Central memory CD4-positive, alpha-beta T cell (primary cell): ENCODE measurements around the gene SARDH.
"Not testable (repeated sequence)": the region's sequence is repeated elsewhere in the genome, so short reads cannot be mapped to it uniquely, and the experiment has no call there.

Source experiments
- DNase-seq: peaks from one replicate; pipeline ENCODE4 v3.0.0; 2022

Gene SARDH

DNA sequence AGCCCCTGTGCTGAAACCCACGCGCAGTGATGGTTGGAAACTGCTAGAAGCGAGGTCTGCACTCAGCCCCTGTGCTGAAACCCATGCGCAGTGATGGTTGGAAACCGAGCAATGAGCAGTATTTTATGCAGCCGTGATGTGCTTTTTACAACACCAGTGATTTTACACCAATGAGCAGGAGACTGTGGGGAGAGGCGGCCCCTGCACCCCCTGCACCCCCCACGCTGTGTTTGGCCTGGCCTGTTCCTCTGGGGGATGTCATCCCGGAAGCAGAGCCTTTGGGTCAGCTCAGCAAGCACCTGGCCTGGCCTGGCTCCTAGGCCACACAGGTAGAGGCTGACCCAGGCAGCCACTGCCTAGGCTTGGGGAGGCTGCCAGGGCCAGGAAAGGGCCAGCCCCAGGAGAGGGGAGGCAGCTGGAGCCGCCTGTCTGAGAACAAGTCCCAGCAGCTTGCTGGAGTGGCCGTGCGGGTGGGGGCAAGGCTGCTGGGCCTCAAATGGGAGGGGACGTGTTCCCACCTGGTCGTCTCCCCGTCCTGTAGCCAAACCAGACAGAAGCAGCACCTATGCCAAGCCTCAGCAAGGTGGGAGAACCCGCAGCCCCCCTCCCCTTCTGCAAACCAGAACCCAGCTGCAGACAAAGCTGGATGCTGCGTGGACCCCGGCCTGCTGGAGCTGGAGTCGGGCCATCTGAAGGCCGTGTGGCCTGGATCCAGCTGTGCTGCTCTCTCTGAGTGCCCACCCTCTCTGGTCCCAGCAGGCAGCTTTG lies 55.1 kb downstream of the SARDH start:
- no peak for DNase-seq

DNA sequence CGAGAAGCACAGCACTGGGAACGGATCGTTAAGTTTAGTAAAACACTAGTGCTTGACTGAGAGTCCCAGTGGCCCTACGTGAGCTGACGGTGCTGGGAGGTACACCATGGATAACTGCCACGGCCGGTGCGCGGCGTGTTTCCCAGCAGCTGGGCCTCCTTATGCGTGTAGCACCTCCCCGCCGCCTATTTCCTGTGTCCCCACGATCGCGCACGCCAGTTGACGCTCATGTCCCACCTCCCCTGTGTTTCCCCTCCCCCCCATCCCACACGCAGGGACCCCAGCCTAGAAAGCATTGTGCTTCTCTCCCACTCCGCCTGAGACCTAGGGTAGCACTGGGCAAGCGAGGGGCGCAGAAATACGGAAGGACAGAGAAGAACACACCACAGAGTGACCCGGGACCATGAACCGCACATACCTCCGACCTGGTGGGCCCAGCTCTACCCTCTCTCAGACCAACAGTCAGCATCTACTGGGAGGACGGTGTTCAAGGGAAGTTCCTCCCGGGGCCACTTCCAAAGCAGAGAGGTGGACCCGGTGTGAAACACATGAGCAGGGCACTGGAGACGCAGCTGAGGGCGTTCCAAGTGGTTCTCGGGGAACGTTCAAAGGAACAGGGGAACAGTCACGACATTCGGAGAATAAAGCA lies 56.4 kb downstream of the SARDH start:
- DNase-seq, result no peak

DNA sequence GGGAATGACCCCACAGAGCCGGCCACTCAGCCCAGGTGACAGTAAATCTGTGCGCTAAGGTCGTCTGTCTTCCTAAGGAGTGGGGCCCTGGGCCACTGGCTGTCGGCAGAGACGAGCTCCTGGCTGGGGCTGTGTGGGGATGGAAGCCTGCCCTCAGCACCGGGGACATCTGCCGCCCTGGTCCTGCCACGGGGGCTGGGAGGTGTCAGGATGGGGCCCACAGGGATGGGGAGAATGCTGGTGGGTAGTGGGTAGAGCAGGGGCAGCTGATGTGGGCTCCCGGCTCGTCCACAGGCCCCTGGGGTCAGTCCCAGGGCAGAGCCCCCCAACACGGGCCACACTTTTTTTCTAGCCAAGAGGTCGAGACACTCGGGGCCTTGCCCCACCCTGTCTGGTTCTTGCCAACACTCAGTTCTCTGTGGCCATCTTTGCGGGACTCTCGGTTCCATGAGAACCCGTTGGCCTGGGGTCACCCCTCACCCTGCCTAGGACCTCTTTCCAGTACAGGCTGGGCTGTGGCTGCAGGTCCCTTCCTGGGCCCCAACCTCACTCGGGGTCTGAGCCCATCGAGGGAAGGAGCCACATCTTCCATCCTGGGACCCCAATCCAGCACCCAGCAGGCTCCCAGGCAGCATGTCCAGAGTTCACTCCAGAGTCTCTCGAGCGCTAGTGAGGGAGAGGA lies 57.0 kb downstream of the SARDH start:
- DNase-seq, result no peak

DNA sequence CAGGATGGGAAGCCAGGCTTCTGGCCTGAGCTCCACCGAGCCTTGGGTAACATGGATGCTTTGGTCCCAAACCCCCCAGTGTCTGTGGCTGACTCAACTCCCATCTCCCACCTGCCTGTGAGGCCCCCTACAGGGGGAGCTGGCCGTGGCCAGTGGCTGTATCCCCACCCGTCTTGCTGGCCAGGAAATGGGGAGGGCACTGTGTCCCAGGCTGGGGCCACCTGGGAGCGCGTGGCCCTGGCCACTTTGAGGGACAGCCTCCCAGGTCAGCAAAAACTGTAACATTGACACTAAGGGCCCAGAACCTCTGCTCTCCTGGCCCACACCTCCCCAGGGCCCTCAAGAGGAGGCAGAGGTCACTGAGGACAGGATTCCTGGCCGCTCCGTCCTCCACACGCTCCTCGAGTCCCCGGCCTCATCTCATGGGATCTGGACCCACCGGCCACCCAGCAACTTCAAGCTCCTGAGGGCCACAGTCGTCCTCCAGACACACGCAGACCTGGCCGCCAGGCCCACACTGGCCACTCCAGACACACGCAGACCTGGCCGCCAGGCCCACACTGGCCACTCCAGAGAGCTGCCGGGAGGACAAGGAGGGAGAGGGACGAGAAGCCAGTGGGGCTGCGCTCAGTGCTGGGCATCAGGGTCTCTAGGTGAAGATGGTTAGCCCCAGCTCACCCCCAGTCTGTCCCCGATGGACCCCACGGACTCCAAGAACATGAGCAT lies 57.7 kb downstream of the SARDH start:
- DNase-seq, result no peak

DNA sequence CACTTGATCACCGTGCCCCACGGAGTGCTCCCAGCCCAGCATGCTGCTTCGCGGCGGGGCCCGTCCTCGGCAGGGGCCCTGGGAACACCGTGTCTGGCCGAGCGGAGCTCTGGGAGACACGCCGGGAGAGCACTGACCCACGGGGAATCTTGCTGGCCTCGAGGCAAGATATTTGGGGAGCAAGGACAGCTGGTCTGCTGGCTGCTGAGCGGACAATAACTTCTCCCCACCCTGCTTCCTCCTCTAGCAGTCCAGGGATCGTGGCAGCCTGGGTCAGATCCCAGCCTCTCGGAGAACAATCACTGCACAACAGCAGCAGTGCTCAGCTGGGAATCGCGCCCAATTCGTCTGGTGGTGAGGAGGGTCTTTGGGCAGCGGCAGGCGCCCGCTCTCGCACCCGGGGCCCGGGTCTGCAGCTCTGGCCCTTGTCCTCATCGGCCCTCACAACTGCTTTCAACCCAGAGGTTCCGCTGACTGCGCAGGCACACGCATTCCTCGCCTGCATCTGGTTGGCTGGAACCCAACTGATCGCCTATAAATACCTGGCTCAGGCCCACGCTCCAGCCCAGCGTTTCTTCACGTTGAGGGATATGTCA lies 58.6 kb downstream of the SARDH start:
- DNase-seq, result no peak

DNA sequence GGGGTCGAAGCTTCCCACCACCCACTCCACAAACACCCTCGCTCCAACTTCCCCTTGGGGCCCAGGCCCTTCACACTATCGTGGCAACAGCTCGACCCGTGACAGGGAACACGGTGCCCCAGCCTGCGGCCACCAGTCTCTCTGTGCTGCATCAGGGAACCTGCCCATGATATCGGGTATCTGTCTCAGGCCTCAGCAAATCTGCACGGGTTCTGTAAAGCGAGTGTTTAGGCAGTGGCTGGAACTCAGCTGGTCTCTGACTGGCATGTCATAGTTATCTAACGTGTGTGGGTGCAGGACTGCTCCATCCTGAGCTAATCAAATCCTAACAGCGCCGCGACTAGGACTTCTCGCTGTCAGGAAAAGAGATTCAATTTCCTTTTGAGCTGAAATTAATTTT lies 59.1 kb downstream of the SARDH start:
- no peak for DNase-seq

DNA sequence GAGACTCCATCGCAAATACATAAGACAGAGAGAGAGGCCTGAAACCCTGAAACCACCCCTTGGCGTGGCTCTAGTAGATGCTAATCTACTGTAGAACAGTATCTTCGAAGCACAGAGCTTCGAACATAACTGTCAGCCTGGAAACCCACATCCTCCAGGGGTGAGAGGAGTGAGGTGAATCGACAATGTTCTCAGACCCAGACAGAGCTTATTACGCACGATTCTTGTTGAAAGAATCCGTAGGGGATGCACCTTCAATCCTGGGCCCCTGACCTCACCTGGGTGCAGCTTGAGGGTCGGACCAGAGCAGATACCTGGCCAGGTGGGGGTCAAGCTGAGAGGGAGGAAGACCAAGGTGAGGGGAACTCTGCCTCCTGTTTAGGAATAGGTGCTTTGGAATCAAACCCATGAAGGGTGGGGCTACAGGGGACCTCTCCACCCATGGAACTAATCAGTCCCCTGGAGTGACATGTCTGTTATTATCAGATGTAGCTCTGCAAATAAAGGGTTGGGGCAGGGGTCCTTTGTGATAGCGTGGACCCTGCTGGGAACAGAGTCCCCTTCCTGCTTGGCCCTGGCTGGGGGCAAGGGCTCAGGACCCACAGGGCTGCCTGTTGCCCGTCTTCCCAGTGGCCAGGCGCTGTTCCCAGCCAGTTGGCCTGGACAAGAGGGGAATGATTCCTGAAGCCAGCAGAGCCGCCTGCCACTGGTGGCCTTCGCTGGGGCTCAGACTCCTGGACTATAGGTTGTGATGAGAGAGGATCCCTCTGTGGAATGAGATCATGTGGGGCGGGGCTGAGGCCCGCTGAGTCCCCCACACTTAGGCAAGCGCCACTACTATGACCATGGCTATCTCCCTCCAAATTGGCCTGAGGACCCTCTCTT lies 60.8 kb downstream of the SARDH start:
- peak; percentile 84 for DNase-seq

DNA sequence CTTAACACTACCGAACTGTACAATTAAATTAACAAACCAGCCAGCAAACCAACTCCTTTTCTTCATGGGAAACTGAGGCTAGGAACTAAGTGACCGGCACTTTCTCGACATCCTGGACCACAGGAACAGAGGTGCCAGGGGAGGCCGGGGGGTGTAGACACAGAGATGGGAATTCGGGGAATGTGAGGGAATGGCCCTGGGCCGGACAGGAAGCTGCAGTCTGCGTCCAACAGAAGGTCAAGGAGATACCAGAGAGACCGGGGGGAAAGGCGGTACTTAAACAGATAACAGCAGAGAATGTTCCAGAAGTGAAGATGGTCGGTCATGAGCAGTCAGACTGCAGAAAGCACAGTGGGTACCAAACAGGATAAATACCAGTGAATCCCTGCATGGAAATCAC lies 61.7 kb downstream of the SARDH start:
- no peak for DNase-seq

DNA sequence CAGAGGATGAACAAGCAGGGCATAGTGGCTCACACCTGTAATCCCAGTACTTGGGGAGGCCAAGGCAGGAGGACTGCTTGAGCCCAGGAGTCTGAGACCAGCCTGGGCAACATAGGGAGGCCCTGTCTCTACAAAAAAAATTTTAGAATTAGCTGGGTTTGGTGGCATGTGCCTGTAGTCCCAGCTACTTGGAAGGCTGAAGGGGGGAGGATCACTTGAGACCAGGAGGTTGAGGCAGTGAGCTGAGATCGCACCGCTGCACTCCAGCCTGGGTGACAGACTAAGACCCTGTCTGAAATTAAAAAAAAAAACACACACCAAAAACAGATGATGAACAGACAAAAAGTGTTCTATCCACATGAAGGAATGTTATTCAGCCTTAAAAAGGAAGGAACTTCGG lies 62.4 kb downstream of the SARDH start:
- DNase-seq, result not testable (repeated sequence)

DNA sequence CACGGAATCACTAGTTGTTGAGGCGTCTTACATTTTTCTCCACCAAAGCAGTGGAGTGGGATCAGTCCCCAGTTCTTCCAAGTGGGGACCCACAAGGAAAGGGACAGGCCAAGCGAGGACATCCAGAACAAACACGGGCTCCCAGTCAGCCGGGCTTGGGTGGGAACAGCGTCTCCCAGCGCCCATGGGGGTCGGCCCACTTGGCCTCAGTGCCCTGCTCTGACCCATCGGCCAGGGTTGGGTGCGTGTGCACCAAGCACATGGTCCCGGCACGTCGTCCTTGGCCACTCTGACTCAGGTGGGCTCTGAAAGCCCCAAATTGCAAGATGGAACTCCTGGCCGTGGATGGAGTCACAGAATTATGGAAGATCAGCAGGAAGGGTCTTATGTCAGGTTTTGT lies 64.1 kb downstream of the SARDH start:
- no peak for DNase-seq

DNA sequence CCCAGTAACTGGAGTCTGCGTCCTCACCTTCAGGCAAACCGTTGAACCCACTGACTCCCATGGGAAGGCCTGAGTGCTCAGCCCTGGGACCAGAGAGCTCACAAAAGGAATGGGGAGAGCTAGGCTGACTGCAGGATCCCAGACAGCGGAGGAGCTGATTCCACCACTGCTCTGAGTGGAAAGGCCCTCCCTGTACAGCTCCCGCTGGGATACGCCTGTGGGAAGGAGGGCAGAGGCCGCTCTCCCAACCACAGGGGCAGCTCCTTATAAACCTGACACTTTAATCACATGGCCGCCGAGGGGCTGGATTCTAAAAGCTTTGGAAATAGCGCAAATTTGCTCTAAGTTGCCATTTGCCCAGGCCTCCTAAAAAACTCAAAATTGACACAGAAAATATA lies 64.9 kb downstream of the SARDH start:
- DNase-seq, result no peak

DNA sequence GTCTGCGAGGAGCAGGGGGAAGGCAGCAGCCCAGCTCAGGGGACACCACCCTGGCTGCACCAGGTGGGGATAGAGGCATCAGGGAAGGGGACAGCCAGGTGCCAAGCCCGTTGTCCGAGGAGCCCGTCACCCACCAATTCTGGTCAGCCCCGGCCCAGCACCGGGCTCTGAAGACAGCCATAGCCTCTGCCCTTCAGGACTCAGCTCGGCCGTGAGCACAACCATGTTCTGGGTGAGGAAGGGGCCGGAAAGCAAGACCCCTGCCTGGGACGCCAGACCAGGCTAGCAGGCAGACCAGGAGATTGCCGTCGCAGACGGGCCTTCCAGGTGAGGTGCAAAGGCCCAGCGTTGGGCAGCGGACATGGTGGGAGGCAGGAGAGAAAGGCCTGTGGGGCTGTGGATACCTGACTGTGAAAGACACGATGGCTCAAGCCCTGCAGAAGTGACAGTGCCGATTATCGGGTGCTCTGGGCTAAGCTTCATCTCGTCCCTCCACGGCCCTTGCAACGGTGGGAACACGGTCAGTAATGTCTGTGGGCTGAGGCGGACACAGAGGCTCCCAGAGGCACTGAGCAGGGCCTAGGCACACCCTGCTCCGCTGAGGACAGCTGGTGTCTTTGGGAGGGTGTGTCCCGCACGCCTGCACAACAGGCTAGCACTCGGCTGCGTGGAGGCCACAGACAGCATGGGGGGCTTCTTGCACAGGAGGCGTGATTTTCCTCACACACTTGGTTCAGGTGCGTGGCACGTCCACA lies 65.5 kb downstream of the SARDH start:
- DNase-seq, result no peak

DNA sequence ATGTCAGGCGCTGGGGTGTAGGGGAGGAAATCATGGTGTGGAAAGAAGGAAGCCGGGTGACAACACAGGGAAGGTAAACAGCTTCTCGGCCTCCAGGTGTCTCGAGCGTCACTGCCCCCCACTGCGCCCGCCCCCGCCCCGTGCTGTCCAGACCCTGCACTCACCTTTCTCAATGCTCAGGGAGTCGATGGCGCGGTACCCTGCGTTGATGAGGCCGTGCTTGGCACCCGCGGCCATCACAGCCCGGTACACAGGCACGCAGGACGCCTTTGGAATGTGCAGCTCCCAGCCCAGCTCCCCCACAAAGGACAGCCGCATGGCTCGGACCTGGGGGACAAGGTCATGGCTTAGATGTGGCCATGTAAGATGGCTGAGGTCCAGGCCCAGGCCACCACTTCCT lies 66.8 kb downstream of the SARDH start:
- no peak for DNase-seq

DNA sequence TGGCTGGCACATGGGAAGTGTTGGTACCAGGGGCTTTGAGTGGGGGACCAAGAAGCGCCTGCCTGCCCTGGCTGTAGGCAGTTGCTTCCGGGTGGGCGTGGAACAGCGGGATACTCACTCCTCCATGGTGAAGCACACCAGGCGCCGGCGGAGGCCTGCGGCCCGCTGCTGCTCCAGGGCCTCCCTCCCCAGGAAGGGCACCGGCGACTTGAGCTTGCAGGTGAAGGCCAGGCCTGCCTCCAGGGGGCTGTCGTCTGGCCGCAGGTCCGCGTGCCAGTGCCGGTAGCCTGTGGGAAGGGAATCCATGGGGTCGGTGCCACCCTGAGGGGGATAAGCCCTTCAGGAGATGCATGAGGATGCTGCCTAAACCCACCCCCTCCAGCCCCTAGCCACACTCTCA lies 67.7 kb downstream of the SARDH start:
- no peak for DNase-seq

DNA sequence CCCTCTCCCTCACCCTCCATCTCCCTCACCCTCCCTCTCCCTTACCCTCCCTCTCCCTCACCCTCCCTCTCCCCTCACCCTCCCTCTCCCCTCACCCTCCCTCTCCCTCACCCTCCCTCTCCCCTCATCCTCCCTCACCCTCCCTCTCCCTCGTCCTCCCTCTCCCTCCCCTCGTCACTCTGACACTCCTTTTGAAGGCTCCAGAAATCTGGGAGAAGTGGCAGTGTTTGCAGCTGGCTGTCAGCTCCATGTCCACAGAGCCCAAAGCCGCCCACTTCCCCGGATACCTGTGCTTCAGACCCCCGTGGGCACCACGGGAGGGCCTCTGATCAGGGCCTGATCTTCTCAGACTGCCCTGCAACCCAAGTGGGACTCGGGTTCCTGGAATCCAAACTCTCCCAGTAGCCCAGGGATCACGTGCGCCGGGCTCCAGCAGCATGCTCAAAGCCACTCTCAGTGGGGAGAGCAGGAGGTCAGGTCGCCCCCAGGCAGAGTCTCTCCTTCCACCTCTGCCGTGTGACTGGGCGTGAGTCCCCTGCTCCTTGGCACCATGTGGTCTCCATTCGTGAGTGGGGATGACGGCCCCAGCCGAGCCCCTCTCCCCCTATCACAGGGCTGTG lies 68.9 kb downstream of the SARDH start:
- DNase-seq, result no peak

DNA sequence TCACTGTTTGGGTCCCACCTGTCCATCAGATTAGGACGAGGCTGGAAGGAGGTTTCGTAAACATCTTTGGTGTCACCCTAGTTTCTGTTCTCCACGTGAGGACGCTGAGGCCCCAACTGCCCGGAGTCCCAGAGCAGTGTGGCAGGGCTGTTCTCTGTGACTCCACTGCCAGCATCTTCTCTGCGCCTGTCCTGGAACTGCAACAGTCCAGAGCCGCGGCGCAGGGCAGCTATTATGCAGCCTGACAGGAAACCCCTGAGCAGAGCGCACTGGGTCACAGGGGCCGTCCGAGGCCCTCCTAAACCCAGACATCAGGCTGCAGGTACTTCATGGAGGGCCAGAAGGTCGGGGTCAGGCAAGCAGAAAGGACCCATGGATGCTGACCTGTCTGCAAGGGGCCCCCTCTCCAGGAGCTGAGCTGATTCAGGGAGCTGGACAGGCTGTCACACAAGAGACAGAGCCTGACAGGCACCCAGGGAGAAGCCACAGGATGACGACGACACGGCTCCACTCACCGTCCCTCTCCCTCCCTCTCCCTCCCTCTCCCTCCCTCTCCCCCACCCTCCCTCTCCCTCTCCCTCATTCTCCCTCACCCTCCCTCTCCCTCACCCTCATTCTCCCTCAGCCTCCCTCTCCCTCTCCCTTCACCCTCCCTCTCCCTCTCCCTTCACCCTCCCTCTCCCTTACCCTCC lies 70.2 kb downstream of the SARDH start:
- DNase-seq, result no peak

DNA sequence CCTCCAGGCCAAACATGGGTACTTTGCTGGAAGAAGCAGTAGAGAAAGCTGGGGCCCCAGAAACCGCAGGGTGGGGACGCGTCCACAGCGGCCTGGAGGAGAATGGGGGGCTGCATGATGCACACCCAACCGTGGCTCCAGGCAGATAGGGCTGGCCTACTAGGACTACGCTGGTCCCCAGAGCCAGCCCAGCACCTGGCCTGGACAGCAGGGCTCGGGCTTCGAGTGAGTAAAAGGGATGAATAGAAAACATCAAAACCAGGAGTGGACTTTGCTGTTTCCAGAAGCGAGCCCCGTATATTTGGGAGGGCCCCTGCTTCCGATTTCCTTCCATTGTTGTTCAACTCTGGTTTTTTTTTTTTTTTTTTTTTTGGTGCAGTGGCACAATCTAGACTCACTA lies 71.3 kb downstream of the SARDH start:
- DNase-seq, result no peak

DNA sequence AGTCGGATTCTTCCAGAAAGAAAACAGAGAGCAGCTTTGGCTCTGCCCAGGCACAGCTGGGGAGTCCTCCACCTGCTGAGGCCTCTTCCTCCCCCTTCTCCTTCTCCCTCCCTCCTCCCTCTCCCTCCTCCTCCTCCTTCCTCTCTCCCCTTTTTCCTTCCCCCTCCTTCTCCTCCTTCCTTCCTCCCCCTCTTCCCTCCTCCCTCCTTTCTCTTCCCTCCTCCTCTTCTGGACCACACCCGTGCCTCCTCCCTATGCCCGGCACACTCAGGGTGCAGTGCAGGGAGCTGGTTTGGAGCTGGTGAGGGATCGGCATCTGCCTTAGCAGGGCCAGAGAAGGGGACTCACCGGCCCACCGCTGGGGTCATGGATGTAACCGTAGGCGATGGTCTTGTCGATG lies 71.8 kb downstream of the SARDH start:
- DNase-seq, result no peak

DNA sequence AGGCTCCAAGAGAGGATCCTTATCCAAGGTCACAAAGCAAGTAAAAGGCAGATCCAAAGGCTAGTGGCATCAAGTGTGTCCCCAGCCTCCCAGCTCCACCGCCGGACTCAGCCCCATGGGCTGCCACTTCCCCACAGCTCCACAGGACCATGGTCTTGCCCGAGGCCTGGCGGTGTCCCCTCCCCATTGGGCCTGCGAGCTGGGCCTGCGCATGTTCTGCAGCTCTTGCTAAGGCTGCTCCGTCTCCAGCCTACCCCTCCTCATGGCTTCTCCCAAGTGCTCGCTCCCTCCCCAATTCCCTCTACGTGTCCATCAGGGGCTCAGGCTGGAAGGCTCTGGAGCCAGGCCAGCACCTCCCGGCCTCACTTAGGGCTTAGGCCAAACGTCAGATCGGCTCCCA lies 72.6 kb downstream of the SARDH start:
- DNase-seq, result no peak

DNA sequence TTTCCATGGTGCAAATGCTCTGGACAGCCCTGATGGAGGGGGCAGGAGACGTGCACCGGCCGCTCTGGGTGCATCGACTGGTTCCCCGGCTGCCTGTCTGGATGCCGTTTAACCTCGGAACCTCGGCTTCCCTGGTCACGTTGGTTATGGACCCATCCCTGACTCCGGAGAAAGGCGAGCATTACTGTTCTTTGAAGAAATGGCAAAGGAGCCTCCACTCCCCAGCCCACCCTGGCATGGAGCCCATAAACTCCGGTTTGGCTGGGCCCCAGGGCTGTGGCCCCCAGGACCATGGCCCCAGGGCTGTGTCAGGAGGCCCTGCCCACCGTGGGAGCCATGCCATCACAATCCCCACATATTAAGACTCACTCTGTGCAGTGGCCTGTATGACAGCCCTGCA lies 73.1 kb downstream of the SARDH start:
- no peak for DNase-seq
